Large intestine (tissue), 12 donors: ENCODE results near the gene RMC1. TPM values are rescaled to one million over a fixed set of nuclear protein-coding genes. Genes with fewer than 3 reads are reported as not detected.
A peak's percentile ranks its signal among the peaks of the same experiment; 100 is the strongest.

ENCODE experiments used
- DNase-seq, 2 donors: peaks; one replicate each; pipeline versions ENCODE4 v3.0.0 to v3.0.0-alpha.2; 2013
- H3K27ac ChIP-seq: one replicate; pipeline ENCODE4 v1.5.1; 2013; ENCODE audit warnings: low read length
- H3K27me3 ChIP-seq: 2 replicates; pipeline ENCODE4 v1.6.1; 2013; ENCODE audit warnings: low read length; ENCODE audit not compliant: control insufficient read depth, insufficient read depth
- H3K36me3 ChIP-seq: 2 replicates; pipeline ENCODE4 v1.6.1; 2013; ENCODE audit warnings: low read length; ENCODE audit not compliant: control insufficient read depth, insufficient read depth
- H3K4me1 ChIP-seq: one replicate; pipeline ENCODE4 v1.6.1; 2013; ENCODE audit warnings: low read length; ENCODE audit not compliant: control insufficient read depth, insufficient read depth
- H3K4me3 ChIP-seq: one replicate; pipeline ENCODE4 v1.5.1; 2013; ENCODE audit warnings: low read length
- H3K9me3 ChIP-seq: one replicate; pipeline ENCODE4 v1.6.1; 2013; ENCODE audit warnings: mild to moderate bottlenecking, low read depth, low read length, moderate library complexity; ENCODE audit not compliant: control insufficient read depth
- WGBS: methylation state at CpG from one replicate; pipeline ENCODE4 v1.1.5; 2013; ENCODE audit warnings: low lambda C conversion rate; ENCODE audit not compliant: insufficient coverage; 5-methylcytosine and 5-hydroxymethylcytosine counted together
- long read RNA-seq, 11 donors: transcript quantifications; one replicate each; lab custom pipeline, GENCODE V29; 2026
- polyA plus RNA-seq: library from polyadenylated mRNA; unstranded; fragments of 120-200 nt; gene quantifications from one replicate; pipeline ENCODE4 v1.2.1, GENCODE V29; 2013

RMC1 gene
- 14.4 TPM for polyA plus RNA-seq
- long read RNA-seq, donor 1, partial matches to known transcripts = 0 of 1 reads
- long read RNA-seq, donor 1, other reads (novel, unspliced or antisense) = 0 of 1 reads
- long read RNA-seq, donor 2, partial matches to known transcripts = 0 of 1 reads
- long read RNA-seq, donor 2, other reads (novel, unspliced or antisense) = 0 of 1 reads
- long read RNA-seq, donor 3 = 0 reads
- long read RNA-seq, donor 4 = 0 reads
- long read RNA-seq, donor 5, partial matches to known transcripts = 0 of 1 reads
- long read RNA-seq, donor 5, other reads (novel, unspliced or antisense) = 0 of 1 reads
- long read RNA-seq, donor 6, partial matches to known transcripts = 0 of 2 reads
- long read RNA-seq, donor 6, other reads (novel, unspliced or antisense) = 0 of 2 reads
- long read RNA-seq, donor 7, partial matches to known transcripts = 0 of 3 reads
- long read RNA-seq, donor 7, other reads (novel, unspliced or antisense) = 0 of 3 reads
- long read RNA-seq, donor 8, partial matches to known transcripts = 7 of 10 reads
- long read RNA-seq, donor 8, other reads (novel, unspliced or antisense) = 0 of 10 reads
- long read RNA-seq, donor 9, partial matches to known transcripts = 0 of 2 reads
- long read RNA-seq, donor 9, other reads (novel, unspliced or antisense) = 0 of 2 reads
- long read RNA-seq, donor 10, partial matches to known transcripts = 0 of 3 reads
- long read RNA-seq, donor 10, other reads (novel, unspliced or antisense) = 0 of 3 reads
- long read RNA-seq, donor 11, partial matches to known transcripts = 0 of 2 reads
- long read RNA-seq, donor 11, other reads (novel, unspliced or antisense) = 0 of 2 reads

- H3K36me3 ChIP-seq = peaks cover 3% of the 10 kb centered on the region
- H3K27ac ChIP-seq = peak within 1 kb of the TSS; percentile 76
- H3K9me3 ChIP-seq = no peaks in the 10 kb centered on the region
- no CpG with 5 or more reads among the region's 110 CpGs for WGBS
- H3K27me3 ChIP-seq = no peaks in the 10 kb centered on the region
- peak within 1 kb of the TSS; percentile 68 for H3K4me3 ChIP-seq
- peaks cover 17% of the 10 kb centered on the region for H3K4me1 ChIP-seq
- peak; percentile 96 to 98 for DNase-seq
Measured at GRCh38 chr18:23503038-23503962, at the start of gene RMC1. RMC1 (plus strand) TSS chr18:23503511; CDS start chr18:23503619, 108 bp downstream.

GRCh38 chr18:23453680-23454058 lies 49.6 kb upstream of the RMC1 start:
- H3K9me3 ChIP-seq = peaks cover 3% of the 10 kb centered on the region
- H3K27me3 ChIP-seq = no peaks in the 10 kb centered on the region
- WGBS = 18% methylated on average over 3 of the region's 11 CpGs
- peak in 1 of 2 donors; percentile 52 for DNase-seq
- no peaks in the 10 kb centered on the region for H3K36me3 ChIP-seq
- peak overlapping the region; percentile 97 for H3K4me3 ChIP-seq
- peak overlapping the region; percentile 97 for H3K27ac ChIP-seq
- peaks cover 18% of the 10 kb centered on the region for H3K4me1 ChIP-seq

- H3K36me3 ChIP-seq = peaks cover 4% of the 10 kb centered on the region
- H3K27me3 ChIP-seq = no peaks in the 10 kb centered on the region
- no peak for DNase-seq
- no CpG with 5 or more reads among the region's 2 CpGs for WGBS
- H3K9me3 ChIP-seq = peaks cover 3% of the 10 kb centered on the region
- no peak overlapping the region for H3K4me3 ChIP-seq
- peaks cover 37% of the 10 kb centered on the region for H3K4me1 ChIP-seq
- H3K27ac ChIP-seq = no peak overlapping the region
Measured at GRCh38 chr18:23456835-23457234, 46.5 kb upstream of the RMC1 start.

GRCh38 chr18:23458830-23459529 lies 44.3 kb upstream of the RMC1 start:
- 100% methylated on average over 1 of the region's 3 CpGs for WGBS
- Histone ChIP-seq H3K36me3 (peaks cover 21% of the 10 kb centered on the region), H3K27me3 (no peaks in the 10 kb centered on the region)

GRCh38 chr18:23459530-23459921 lies 43.8 kb upstream of the RMC1 start:
- H3K27ac ChIP-seq = peak overlapping the region; percentile 85
- WGBS = no CpG with 5 or more reads among the region's 7 CpGs

More at GRCh38 chr18:23458830-23459529, 44.3 kb upstream of the RMC1 start:
- Histone ChIP-seq H3K9me3 (peaks cover 3% of the 10 kb centered on the region), H3K4me3 (no peak overlapping the region), H3K4me1 (peaks cover 29% of the 10 kb centered on the region), H3K27ac (peak overlapping the region; percentile 23)
- DNase-seq = peak in 1 of 2 donors; percentile 17

GRCh38 chr18:23460285-23461273 lies 42.7 kb upstream of the RMC1 start:
- Histone ChIP-seq H3K9me3 (no peaks in the 10 kb centered on the region), H3K36me3 (peaks cover 28% of the 10 kb centered on the region), H3K27me3 (no peaks in the 10 kb centered on the region), H3K4me1 (peaks cover 29% of the 10 kb centered on the region), H3K27ac (peak overlapping the region; percentile 85), H3K4me3 (no peak overlapping the region)
- peak; percentile 79 to 89 for DNase-seq
- no CpG with 5 or more reads among the region's 2 CpGs for WGBS

More at GRCh38 chr18:23459530-23459921, 43.8 kb upstream of the RMC1 start:
- peaks cover 29% of the 10 kb centered on the region for H3K4me1 ChIP-seq
- H3K36me3 ChIP-seq = peaks cover 25% of the 10 kb centered on the region
- peaks cover 3% of the 10 kb centered on the region for H3K9me3 ChIP-seq
- DNase-seq = no peak
- H3K4me3 ChIP-seq = no peak overlapping the region
- no peaks in the 10 kb centered on the region for H3K27me3 ChIP-seq

- WGBS = no CpG with 5 or more reads among the region's 2 CpGs
- H3K4me1 ChIP-seq = peaks cover 27% of the 10 kb centered on the region
- H3K27me3 ChIP-seq = no peaks in the 10 kb centered on the region
- H3K36me3 ChIP-seq = peaks cover 43% of the 10 kb centered on the region
- DNase-seq = no peak
- no peaks in the 10 kb centered on the region for H3K9me3 ChIP-seq
- no peak overlapping the region for H3K27ac ChIP-seq
- H3K4me3 ChIP-seq = no peak overlapping the region
Measured at GRCh38 chr18:23462876-23463275, 40.4 kb upstream of the RMC1 start.

- Histone ChIP-seq H3K27ac (no peak overlapping the region), H3K4me3 (no peak overlapping the region), H3K36me3 (peaks cover 75% of the 10 kb centered on the region), H3K4me1 (no peaks in the 10 kb centered on the region), H3K9me3 (no peaks in the 10 kb centered on the region), H3K27me3 (no peaks in the 10 kb centered on the region)
- DNase-seq = no peak
- no CpG with 5 or more reads among the region's 3 CpGs for WGBS
Measured at GRCh38 chr18:23468753-23469459, 34.4 kb upstream of the RMC1 start.
